ENCODE measurements around the gene MCM3AP.

MCM3AP gene

GRCh38 chr21:46323710-46324389 lies 38.4 kb upstream of the MCM3AP start, which contains the start of the genes C21orf58 and PCNT:
C21orf58 (minus strand) TSS chr21:46323870; CDS start chr21:46322738, 1,132 bp downstream.
PCNT (plus strand) TSS chr21:46324156; CDS start chr21:46324229, 73 bp downstream.
- Histone ChIP-seq H2AFZ (ENCODE audit: low read length) (peak within 1 kb of the TSS; percentile 94), H3K4ac (ENCODE audit: low read length) (peak within 1 kb of the TSS; percentile 91), H3K18ac (ENCODE audit: low read length) (peak within 1 kb of the TSS; percentile 98), H4K91ac (ENCODE audit: low read depth, low read length, poor library complexity) (no peak within 1 kb of the TSS), H2AK5ac (ENCODE audit: low read depth, low read length) (peak within 1 kb of the TSS; percentile 98), H3K4me1 (ENCODE audit: control insufficient read depth in 2 of 2, insufficient read depth in 1 of 2, low read depth in 1 of 2, low read length in 2 of 2) (peaks cover 16 to 20% of the 10 kb centered on the region in 2 donors), H3K4me3 (ENCODE audit: low read length in 2 of 2) (peak within 1 kb of the TSS; percentile 97 to 99), H3K79me1 (ENCODE audit: low read depth, low read length) (peaks cover 11% of the 10 kb centered on the region), H3K9ac (ENCODE audit: low read depth, low read length, poor library complexity) (peak within 1 kb of the TSS; percentile 98), H3K27ac (replicated peaks; ENCODE audit: low read length) (peak within 1 kb of the TSS; percentile 97), H2BK5ac (ENCODE audit: low read length) (peak within 1 kb of the TSS; percentile 93), H3K27me3 (ENCODE audit: control insufficient read depth in 3 of 3, insufficient read depth in 3 of 3, low read depth in 1 of 3, low read length in 3 of 3) (no peaks in the 10 kb centered on the region), H2BK12ac (ENCODE audit: low read length) (peak within 1 kb of the TSS; percentile 24), H3K4me2 (ENCODE audit: insufficient read depth, low read length, poor library complexity, severe bottlenecking) (peak within 1 kb of the TSS; percentile 88), H3K9me3 (replicated peaks in 1 of 2; ENCODE audit: control insufficient read depth in 2 of 2, insufficient read depth in 1 of 2, low read depth in 1 of 2, low read length in 2 of 2) (no peaks in the 10 kb centered on the region), H2BK120ac (ENCODE audit: low read depth, low read length) (peak within 1 kb of the TSS; percentile 88), H3K23ac (ENCODE audit: low read depth, low read length, poor library complexity) (peak within 1 kb of the TSS; percentile 98), H4K8ac (ENCODE audit: low read depth, low read length) (no peak within 1 kb of the TSS), H3K36me3 (replicated peaks in 1 of 2; ENCODE audit: control insufficient read depth in 2 of 2, insufficient read depth in 2 of 2, low read length in 2 of 2) (peaks cover 17 to 65% of the 10 kb centered on the region in 2 donors), H3K14ac (ENCODE audit: low read length) (peak within 1 kb of the TSS; percentile 83), H2BK15ac (ENCODE audit: low read length) (no peak within 1 kb of the TSS)
- DNase-seq (ENCODE audit: low spot score), result peak; percentile 95
- no CpG with 5 or more reads among the region's 76 CpGs for WGBS, 2 donors (ENCODE audit: extremely low coverage in 2 of 2, insufficient read length in 2 of 2, insufficient replicate concordance in 1 of 2)

DNA sequence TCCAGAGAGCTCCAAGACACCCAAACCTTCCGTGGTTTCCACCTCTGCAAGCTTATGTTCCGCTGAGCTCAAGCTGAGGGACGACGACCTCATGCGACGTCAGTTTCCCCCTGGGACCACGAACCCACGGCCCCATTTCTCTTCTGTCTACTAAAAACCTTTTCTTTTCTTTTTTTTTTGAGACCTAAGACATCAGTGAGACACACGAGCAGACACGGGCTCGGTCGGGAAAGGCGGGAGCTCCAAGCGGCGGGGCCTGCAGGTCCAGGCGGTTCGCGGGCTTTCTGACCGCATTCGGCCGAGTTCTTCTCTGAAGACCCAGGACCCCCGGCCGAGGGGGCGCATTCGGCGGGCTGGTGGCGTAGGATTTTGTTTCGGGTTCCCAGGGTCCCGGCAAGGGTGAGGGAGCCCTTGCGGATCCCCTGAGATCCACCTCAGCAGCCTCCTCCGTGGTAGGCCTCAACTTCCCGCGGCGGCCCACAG lies 37.9 kb upstream of the MCM3AP start:
- no peak overlapping the region for H3K14ac ChIP-seq (ENCODE audit: low read length)
- peak overlapping the region; percentile 91 for H3K4ac ChIP-seq (ENCODE audit: low read length)
- DNase-seq (ENCODE audit: low spot score), result no peak
- peak overlapping the region; percentile 88 for H3K27ac ChIP-seq (replicated peaks; ENCODE audit: low read length)
- H3K9ac ChIP-seq (ENCODE audit: low read depth, low read length, poor library complexity), result peak overlapping the region; percentile 96
- no peak overlapping the region for H2BK15ac ChIP-seq (ENCODE audit: low read length)
- H3K9me3 ChIP-seq (replicated peaks in 1 of 2; ENCODE audit: control insufficient read depth in 2 of 2, insufficient read depth in 1 of 2, low read depth in 1 of 2, low read length in 2 of 2), result no peaks in the 10 kb centered on the region
- H3K27me3 ChIP-seq (ENCODE audit: control insufficient read depth in 3 of 3, insufficient read depth in 3 of 3, low read depth in 1 of 3, low read length in 3 of 3), result no peaks in the 10 kb centered on the region
- peak overlapping the region; percentile 85 for H2AFZ ChIP-seq (ENCODE audit: low read length)
- peak overlapping the region; percentile 97 to 99 for H3K4me3 ChIP-seq (ENCODE audit: low read length in 2 of 2)
- peak overlapping the region; percentile 21 for H2BK5ac ChIP-seq (ENCODE audit: low read length)
- peak overlapping the region; percentile 88 for H2BK120ac ChIP-seq (ENCODE audit: low read depth, low read length)
- peaks cover 20 to 22% of the 10 kb centered on the region in 2 donors for H3K4me1 ChIP-seq (ENCODE audit: control insufficient read depth in 2 of 2, insufficient read depth in 1 of 2, low read depth in 1 of 2, low read length in 2 of 2)
- WGBS, 2 donors (ENCODE audit: extremely low coverage in 2 of 2, insufficient read length in 2 of 2, insufficient replicate concordance in 1 of 2), result no CpG with 5 or more reads among the region's 34 CpGs
- H2BK12ac ChIP-seq (ENCODE audit: low read length), result no peak overlapping the region
- no peak overlapping the region for H4K91ac ChIP-seq (ENCODE audit: low read depth, low read length, poor library complexity)
- H3K79me1 ChIP-seq (ENCODE audit: low read depth, low read length), result peaks cover 15% of the 10 kb centered on the region
- peak overlapping the region; percentile 88 for H3K4me2 ChIP-seq (ENCODE audit: insufficient read depth, low read length, poor library complexity, severe bottlenecking)
- peak overlapping the region; percentile 98 for H3K23ac ChIP-seq (ENCODE audit: low read depth, low read length, poor library complexity)
- H4K8ac ChIP-seq (ENCODE audit: low read depth, low read length), result no peak overlapping the region
- H3K18ac ChIP-seq (ENCODE audit: low read length), result peak overlapping the region; percentile 98
- H2AK5ac ChIP-seq (ENCODE audit: low read depth, low read length), result peak overlapping the region; percentile 98
- peaks cover 17 to 65% of the 10 kb centered on the region in 2 donors for H3K36me3 ChIP-seq (replicated peaks in 1 of 2; ENCODE audit: control insufficient read depth in 2 of 2, insufficient read depth in 2 of 2, low read length in 2 of 2)

- H4K8ac ChIP-seq (ENCODE audit: low read depth, low read length), result no peak overlapping the region
- H2BK120ac ChIP-seq (ENCODE audit: low read depth, low read length), result no peak overlapping the region
- peak overlapping the region; percentile 98 for H2AK5ac ChIP-seq (ENCODE audit: low read depth, low read length)
- peaks cover 17% of the 10 kb centered on the region for H3K79me1 ChIP-seq (ENCODE audit: low read depth, low read length)
- peak overlapping the region; percentile 19 for H2AFZ ChIP-seq (ENCODE audit: low read length)
- no peak overlapping the region for H3K23ac ChIP-seq (ENCODE audit: low read depth, low read length, poor library complexity)
- peak overlapping the region; percentile 93 for H3K9ac ChIP-seq (ENCODE audit: low read depth, low read length, poor library complexity)
- H2BK12ac ChIP-seq (ENCODE audit: low read length), result no peak overlapping the region
- H3K27ac ChIP-seq (replicated peaks; ENCODE audit: low read length), result no peak overlapping the region
- no peaks in the 10 kb centered on the region for H3K9me3 ChIP-seq (replicated peaks in 1 of 2; ENCODE audit: control insufficient read depth in 2 of 2, insufficient read depth in 1 of 2, low read depth in 1 of 2, low read length in 2 of 2)
- H3K4me3 ChIP-seq (ENCODE audit: low read length in 2 of 2), result peak overlapping the region; percentile 97 to 99
- H4K91ac ChIP-seq (ENCODE audit: low read depth, low read length, poor library complexity), result no peak overlapping the region
- peaks cover 20 to 27% of the 10 kb centered on the region in 2 donors for H3K4me1 ChIP-seq (ENCODE audit: control insufficient read depth in 2 of 2, insufficient read depth in 1 of 2, low read depth in 1 of 2, low read length in 2 of 2)
- no peaks in the 10 kb centered on the region for H3K27me3 ChIP-seq (ENCODE audit: control insufficient read depth in 3 of 3, insufficient read depth in 3 of 3, low read depth in 1 of 3, low read length in 3 of 3)
- peaks cover 14 to 65% of the 10 kb centered on the region in 2 donors for H3K36me3 ChIP-seq (replicated peaks in 1 of 2; ENCODE audit: control insufficient read depth in 2 of 2, insufficient read depth in 2 of 2, low read length in 2 of 2)
- H3K4ac ChIP-seq (ENCODE audit: low read length), result peak overlapping the region; percentile 26
- WGBS, 2 donors (ENCODE audit: extremely low coverage in 2 of 2, insufficient read length in 2 of 2, insufficient replicate concordance in 1 of 2), result no CpG with 5 or more reads among the region's 50 CpGs
- peak overlapping the region; percentile 83 for H3K14ac ChIP-seq (ENCODE audit: low read length)
- no peak overlapping the region for H3K18ac ChIP-seq (ENCODE audit: low read length)
- H3K4me2 ChIP-seq (ENCODE audit: insufficient read depth, low read length, poor library complexity, severe bottlenecking), result peak overlapping the region; percentile 88
- no peak overlapping the region for H2BK15ac ChIP-seq (ENCODE audit: low read length)
- H2BK5ac ChIP-seq (ENCODE audit: low read length), result peak overlapping the region; percentile 21
- DNase-seq (ENCODE audit: low spot score), result no peak
These were observed 37.2 kb upstream of the MCM3AP start for GRCh38 chr21:46322351-46323226.
